ENCODE results near the gene TEX2.
"Not testable (repeated sequence)": the region's sequence is repeated elsewhere in the genome, so short reads cannot be mapped to it uniquely, and the experiment has no call there.

TEX2 gene

DNA sequence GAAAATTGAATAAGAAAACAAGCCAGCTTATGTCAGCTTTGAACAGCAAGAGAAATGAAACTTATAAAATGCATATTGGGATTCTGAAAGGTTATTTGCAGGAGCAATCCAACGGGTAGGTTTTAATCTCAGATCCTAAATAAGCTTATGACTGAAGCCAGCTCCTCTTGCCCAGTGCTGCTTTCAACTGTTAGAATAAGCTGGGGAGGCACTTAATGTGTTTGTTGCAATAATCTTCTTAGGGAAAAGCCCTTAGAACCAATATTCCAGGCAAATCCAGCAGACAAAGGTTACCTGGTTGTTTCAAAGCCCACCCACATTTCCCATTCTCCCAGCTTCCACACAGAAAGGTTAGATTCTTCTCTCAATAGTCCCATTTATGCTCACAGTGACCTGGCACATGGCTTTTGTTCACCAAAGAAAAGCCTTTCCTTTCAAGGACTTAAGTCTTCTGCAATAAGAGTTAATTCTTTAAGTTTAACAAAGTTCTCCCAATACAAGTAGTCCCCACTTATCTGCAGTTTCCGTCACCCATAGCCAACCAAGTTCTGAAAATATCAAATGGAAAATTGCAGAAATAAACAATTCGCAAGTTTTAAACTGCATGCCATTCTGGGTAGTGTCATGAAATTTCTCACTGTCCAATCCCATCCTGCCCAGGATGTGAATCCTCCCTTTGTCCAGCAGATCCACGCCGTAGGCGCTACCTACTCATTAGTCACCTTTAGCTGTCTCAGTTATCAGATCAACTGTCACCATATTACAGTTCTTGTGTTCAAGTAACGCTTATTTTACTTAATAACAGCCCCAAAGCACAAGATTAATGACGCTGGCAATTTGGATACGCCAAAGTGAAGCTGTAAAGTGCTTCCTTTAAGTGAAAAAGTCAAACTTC, 5.9 kb downstream of the TEX2 start:
- H3K4me3 Mint-ChIP-seq: no peak overlapping the region
- H3K27ac Mint-ChIP-seq: no peak overlapping the region
- H3K36me3 Mint-ChIP-seq (ENCODE audit: low read depth): no peaks in the 10 kb centered on the region
- H3K27me3 Mint-ChIP-seq (ENCODE audit: low read depth): no peaks in the 10 kb centered on the region
- H3K4me1 Mint-ChIP-seq (ENCODE audit: low read depth): peaks cover 16% of the 10 kb centered on the region
- H3K9me3 Mint-ChIP-seq: no peaks in the 10 kb centered on the region

DNA sequence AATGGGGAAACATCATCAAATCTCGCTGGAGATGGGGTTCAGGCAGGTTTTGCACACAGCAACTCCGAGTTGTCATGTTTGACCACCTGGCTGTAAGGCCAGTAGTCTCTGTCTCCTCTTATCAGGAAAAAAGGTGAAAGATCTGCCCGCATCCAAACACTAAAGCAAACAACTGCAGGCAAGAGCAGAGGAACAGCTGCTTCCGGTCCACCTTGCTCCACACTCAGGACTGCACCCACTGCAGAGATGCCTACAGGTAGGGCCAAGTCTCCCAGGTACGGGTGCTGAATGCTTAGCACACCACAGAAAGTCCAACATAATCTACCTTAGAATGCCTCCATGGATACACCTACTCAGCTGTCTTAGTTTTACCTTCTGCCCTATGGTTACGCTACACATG, 7.3 kb downstream of the TEX2 start:
- Mint-ChIP-seq H3K9me3 (no peaks in the 10 kb centered on the region), H3K27ac (no peak overlapping the region), H3K4me1 (ENCODE audit: low read depth) (peaks cover 6% of the 10 kb centered on the region), H3K4me3 (no peak overlapping the region), H3K27me3 (ENCODE audit: low read depth) (no peaks in the 10 kb centered on the region), H3K36me3 (ENCODE audit: low read depth) (no peaks in the 10 kb centered on the region)

DNA sequence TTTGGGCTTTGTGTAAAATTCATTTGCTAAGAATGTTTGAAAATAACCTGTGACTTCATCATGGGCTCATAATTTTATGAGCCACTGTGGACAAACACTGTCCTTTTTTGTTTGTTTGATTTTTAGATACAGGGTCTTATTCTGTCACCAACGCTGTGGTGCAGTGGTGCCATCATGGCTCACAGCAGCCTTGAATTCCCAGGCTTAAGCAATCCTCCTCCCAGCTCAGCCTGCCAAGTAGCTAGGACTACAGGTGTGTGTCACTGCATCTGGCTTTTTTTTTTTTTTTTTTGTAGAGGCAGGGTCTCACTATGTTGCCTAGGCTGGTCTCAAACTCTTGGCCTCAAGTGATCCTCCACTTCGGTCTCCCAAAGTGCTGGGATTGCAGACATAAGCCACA, 8.3 kb downstream of the TEX2 start:
- Mint-ChIP-seq H3K27me3 (ENCODE audit: low read depth) (no peaks in the 10 kb centered on the region), H3K4me1 (ENCODE audit: low read depth) (peaks cover 2% of the 10 kb centered on the region), H3K36me3 (ENCODE audit: low read depth) (no peaks in the 10 kb centered on the region), H3K27ac (no peak overlapping the region), H3K4me3 (no peak overlapping the region), H3K9me3 (no peaks in the 10 kb centered on the region)

DNA sequence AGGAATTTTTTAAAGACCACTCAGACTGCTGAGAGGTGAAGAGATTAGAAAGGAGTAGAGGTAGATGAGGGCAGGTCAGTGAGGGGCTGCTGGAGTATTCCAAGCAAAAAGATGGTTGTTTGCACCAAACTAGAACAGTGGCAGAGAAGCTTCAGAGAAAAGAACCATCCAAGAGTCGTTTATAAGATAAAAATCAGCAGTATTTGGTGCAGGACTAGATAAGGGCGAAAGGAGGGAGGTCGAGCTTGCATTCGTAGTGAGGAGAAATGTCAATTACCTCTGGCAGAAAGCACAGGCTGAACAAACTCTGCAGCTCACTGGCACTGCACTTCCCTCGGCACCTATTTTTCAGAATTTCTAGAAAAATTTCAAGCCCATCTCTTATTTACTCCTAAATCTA, 9.6 kb downstream of the TEX2 start:
- no peak overlapping the region for H3K4me3 Mint-ChIP-seq
- no peak overlapping the region for H3K27ac Mint-ChIP-seq
- H3K36me3 Mint-ChIP-seq (ENCODE audit: low read depth): no peaks in the 10 kb centered on the region
- H3K27me3 Mint-ChIP-seq (ENCODE audit: low read depth): no peaks in the 10 kb centered on the region
- H3K4me1 Mint-ChIP-seq (ENCODE audit: low read depth): peaks cover 2% of the 10 kb centered on the region
- H3K9me3 Mint-ChIP-seq: no peaks in the 10 kb centered on the region

DNA sequence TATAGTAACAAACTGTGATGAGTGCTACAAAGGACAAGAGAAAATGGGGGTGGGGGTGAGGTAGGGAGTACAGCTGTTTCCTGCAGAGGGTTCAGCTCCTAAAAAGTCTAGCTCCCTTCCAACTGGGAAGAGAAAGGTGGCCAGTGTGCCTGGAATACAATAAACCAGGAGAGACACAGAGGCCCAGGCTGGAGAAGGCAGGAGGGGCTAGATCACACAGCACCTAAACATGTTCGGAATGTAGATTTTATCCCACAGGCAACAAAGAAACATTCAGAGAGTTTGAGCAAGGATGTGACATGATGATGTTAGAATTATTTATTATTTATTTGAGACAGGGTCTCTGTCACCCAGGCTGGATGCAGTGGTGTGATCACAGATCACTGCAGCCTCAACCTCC, 10.2 kb downstream of the TEX2 start:
- H3K4me3 Mint-ChIP-seq: no peak overlapping the region
- H3K9me3 Mint-ChIP-seq: no peaks in the 10 kb centered on the region
- H3K36me3 Mint-ChIP-seq (ENCODE audit: low read depth): no peaks in the 10 kb centered on the region
- H3K4me1 Mint-ChIP-seq (ENCODE audit: low read depth): peaks cover 2% of the 10 kb centered on the region
- no peak overlapping the region for H3K27ac Mint-ChIP-seq
- H3K27me3 Mint-ChIP-seq (ENCODE audit: low read depth): no peaks in the 10 kb centered on the region

DNA sequence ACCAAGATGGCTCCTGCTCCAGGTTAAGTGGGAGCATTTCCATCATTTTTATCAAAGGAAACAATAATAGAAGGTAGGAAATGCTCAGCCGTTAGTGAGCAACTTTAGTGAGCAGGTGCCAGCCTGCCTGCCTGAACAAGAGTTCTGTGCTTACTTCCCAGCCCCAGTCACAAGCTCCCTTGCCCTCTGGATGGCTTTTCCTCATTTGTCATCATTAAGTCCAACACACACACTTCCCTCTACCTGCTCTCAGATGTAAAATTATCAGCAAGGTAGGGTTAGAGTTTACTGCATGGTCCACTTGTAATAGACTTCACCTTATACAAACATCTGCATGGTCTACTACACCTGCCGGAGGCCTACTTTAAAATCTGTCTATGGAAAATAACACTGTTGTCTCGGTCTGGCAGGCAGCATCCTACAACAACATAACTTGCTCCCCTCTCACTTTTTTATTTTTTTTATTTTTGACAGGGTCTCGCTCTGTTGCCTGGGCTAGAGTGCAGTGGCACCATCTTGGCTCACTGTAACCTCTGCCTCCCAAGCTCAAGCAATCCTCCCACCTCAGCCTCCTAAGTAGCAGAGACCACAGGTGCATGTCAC, 12.7 kb downstream of the TEX2 start:
- Mint-ChIP-seq H3K4me3 (no peak overlapping the region), H3K4me1 (ENCODE audit: low read depth) (no peaks in the 10 kb centered on the region), H3K36me3 (ENCODE audit: low read depth) (no peaks in the 10 kb centered on the region), H3K9me3 (no peaks in the 10 kb centered on the region), H3K27ac (no peak overlapping the region), H3K27me3 (ENCODE audit: low read depth) (no peaks in the 10 kb centered on the region)

DNA sequence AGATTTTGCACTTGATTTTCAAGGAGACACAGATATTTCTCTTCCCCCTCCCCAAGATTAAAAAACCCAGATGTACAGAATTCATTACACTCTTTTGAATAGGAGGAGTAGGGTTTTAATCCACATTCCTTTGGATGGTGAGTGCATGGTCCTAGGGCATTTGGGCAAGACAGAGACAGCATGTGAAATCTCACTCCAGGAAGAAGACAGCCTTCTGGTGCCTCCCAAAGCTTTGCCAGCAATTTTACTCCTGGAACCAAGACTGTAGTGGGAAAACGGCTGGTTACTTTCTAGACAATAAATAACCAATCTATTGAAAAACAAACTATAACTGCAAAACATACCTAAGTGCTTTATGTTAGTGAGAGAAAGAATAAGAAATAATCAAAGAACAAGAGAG, 15.2 kb downstream of the TEX2 start:
- Mint-ChIP-seq H3K9me3 (no peaks in the 10 kb centered on the region), H3K4me3 (no peak overlapping the region), H3K4me1 (ENCODE audit: low read depth) (no peaks in the 10 kb centered on the region), H3K27ac (no peak overlapping the region), H3K27me3 (ENCODE audit: low read depth) (no peaks in the 10 kb centered on the region), H3K36me3 (ENCODE audit: low read depth) (no peaks in the 10 kb centered on the region)

DNA sequence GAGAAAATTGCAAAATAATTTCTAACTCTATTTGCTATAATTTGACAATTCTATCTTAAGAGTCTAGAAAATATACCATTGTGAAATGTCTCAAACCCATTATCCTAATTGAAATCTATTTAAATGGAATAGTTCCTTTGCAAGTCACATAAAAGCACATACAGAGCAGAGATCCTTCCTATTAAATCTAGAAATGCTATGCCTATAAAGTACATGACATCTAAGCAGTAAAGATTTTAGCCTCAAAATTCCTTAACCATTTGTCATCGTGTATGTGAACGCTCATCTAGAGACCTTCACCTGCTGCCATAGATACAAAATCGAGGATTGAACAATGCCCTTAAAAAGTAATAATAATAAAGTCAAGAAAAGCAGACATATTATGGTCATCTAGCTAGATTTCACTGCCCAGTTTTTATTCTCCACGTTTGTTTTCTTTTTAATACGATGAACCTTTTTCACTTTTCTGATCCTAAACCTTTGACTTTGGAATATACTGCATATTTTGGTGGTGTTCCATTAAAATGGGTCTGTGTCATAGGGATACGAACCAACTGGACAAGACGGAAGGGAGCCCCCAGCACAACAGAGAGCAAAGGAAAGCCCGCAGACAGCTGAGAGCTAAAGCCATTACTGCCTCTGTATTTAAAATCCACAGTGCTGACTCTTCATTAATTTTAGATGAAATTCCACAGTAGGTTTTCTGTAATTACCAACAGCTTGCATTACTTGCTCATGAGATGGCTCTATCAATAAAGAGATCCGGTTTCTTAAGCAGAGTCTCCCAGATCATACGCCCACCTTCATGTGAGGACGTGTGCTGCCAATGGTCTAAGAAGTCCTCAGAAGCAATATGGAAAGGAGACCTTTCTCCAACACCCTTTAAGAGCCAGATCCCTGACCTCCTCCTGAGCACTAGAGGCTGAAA, 17.6 kb downstream of the TEX2 start:
- Mint-ChIP-seq H3K27ac (no peak overlapping the region), H3K4me1 (ENCODE audit: low read depth) (peaks cover 1% of the 10 kb centered on the region), H3K27me3 (ENCODE audit: low read depth) (no peaks in the 10 kb centered on the region), H3K36me3 (ENCODE audit: low read depth) (no peaks in the 10 kb centered on the region), H3K4me3 (no peak overlapping the region), H3K9me3 (no peaks in the 10 kb centered on the region)

DNA sequence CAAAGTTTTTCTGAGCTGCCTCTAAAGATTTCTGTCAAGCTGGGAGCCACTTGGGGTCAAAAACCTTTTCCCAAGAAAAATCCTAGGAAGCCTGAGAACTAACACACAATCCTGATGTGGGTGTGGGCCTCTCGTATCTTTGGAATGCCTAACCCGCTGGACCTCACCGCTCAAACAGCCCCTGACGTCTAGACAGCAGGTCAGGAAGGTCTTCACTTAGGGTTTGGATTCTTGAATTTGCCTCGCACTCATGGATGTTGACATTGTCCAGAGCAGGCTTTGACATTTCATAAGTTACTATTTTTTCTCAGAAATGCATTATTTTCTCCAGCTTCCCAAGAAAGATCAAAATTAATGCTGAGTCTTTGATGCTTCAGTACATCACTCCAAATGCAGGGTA, 18.9 kb downstream of the TEX2 start:
- no peak overlapping the region for H3K27ac Mint-ChIP-seq
- no peaks in the 10 kb centered on the region for H3K27me3 Mint-ChIP-seq (ENCODE audit: low read depth)
- H3K4me1 Mint-ChIP-seq (ENCODE audit: low read depth): peaks cover 1% of the 10 kb centered on the region
- H3K36me3 Mint-ChIP-seq (ENCODE audit: low read depth): no peaks in the 10 kb centered on the region
- H3K9me3 Mint-ChIP-seq: no peaks in the 10 kb centered on the region
- H3K4me3 Mint-ChIP-seq: no peak overlapping the region

DNA sequence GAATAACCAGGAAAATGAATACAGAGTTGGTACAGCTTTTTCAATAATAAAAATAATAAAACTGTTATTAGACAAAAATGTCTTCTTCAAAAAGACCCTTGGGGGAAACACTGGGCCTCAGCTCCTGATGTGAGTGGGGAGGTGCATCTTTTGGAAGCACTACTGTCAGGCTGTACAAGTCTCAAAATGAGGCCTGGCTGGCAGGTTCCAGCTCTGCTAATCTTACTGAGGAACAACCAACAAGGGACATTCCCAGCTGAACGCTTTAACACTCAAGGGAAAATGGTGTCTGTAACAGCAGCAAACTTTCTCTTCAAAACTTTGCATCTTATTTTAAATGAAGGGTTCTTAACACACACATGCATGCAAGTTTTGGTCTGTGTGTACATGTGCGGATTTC, 19.7 kb downstream of the TEX2 start:
- Mint-ChIP-seq H3K4me3 (no peak overlapping the region), H3K27ac (no peak overlapping the region), H3K36me3 (ENCODE audit: low read depth) (no peaks in the 10 kb centered on the region), H3K4me1 (ENCODE audit: low read depth) (peaks cover 4% of the 10 kb centered on the region), H3K27me3 (ENCODE audit: low read depth) (no peaks in the 10 kb centered on the region), H3K9me3 (no peaks in the 10 kb centered on the region)

DNA sequence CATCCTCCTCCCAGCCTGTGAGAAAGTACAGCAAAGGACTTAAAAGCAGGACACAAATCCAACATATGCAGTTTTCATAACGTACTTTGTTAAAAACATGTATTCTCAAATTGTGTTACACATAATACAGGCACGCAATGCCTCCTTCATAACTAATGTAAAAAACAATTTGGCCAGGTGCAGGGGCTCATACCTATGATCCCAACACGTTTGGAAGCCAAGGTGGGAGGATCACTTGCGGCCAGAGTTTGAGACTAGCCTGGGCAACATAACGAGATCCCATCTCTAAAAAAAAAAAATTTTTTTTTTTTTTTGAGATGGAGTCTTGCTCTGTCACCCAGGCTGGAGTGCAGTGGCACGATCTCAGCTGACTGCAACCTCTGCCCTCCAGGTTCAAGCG, 20.4 kb downstream of the TEX2 start:
- Mint-ChIP-seq H3K4me1 (ENCODE audit: low read depth) (peaks cover 5% of the 10 kb centered on the region), H3K4me3 (no peak overlapping the region), H3K9me3 (no peaks in the 10 kb centered on the region), H3K27me3 (ENCODE audit: low read depth) (no peaks in the 10 kb centered on the region), H3K36me3 (ENCODE audit: low read depth) (no peaks in the 10 kb centered on the region), H3K27ac (no peak overlapping the region)

DNA sequence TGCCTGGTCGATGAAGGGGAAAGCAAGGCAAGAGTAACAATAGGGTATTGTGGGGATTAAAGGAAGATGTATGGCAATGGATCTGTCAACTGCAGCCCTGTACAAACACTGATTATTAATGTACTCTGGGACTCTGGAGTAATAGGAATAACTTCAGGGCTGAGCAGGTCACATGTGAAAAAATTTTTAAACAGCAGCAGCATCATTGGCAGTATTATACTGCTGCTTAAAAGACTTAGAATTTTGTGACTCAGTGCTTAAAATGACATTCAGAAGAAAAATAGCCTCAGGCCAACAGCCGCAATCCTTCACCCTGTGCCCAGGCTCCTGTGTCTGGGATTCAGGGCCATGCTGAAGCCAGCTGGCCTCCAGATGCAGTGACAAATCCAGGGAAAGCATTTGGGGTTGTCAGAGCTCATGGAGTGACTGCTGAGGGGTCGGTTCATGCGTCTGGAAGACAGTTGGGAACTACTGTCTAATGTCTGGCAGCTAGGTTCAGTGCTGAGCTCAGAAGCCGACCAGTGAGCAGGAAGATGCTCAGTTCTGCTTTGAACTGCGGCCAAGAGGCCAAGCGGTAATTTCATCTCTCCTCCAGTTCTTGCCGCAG, 22.2 kb downstream of the TEX2 start:
- H3K4me3 Mint-ChIP-seq: no peak overlapping the region
- peaks cover 5% of the 10 kb centered on the region for H3K4me1 Mint-ChIP-seq (ENCODE audit: low read depth)
- no peak overlapping the region for H3K27ac Mint-ChIP-seq
- H3K36me3 Mint-ChIP-seq (ENCODE audit: low read depth): no peaks in the 10 kb centered on the region
- H3K27me3 Mint-ChIP-seq (ENCODE audit: low read depth): no peaks in the 10 kb centered on the region
- no peaks in the 10 kb centered on the region for H3K9me3 Mint-ChIP-seq

DNA sequence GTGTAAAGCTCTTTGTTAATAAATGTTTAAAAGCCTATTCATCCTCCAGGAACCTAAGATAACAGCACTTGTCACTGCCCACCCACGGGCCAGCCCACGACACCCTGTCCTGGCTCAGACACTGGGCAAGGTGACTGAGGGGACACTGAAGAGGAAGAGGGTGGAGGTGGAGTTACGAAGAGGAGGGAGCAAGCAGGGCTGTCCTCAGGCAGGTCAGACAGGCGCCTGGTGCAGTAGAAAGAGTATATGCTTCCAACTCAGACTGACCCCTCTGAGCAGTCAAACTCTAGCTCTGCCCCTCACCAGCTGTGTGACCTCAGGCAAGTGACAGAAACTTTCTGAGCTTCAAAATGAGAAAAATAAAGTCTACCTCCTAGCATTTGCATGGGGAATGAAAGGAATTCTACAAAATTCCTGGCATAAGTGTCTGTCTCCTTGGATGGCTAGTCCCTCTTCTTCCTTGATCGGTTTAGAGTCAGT, 22.8 kb downstream of the TEX2 start:
- peaks cover 5% of the 10 kb centered on the region for H3K4me1 Mint-ChIP-seq (ENCODE audit: low read depth)
- H3K27me3 Mint-ChIP-seq (ENCODE audit: low read depth): no peaks in the 10 kb centered on the region
- H3K4me3 Mint-ChIP-seq: no peak overlapping the region
- H3K9me3 Mint-ChIP-seq: no peaks in the 10 kb centered on the region
- H3K27ac Mint-ChIP-seq: no peak overlapping the region
- no peaks in the 10 kb centered on the region for H3K36me3 Mint-ChIP-seq (ENCODE audit: low read depth)

DNA sequence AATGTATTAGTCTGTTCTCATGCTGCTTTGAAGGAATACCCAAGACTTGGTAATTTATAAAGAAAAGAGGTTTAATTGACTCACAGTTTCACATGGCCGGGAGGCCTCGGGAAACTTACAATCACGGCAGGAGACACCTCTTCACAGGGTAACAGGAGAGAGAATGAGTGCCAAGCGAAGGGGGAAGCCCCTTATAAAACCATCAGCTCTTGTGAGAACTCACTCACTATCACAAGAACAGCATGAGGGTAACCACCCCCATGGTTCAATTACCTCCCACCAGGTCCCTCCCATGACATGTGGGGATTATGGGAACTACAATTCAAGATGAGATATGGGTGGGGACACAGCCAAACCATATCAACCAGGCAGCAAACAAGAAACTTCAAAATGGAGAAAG, 24.6 kb downstream of the TEX2 start:
- not testable (repeated sequence) for H3K36me3 Mint-ChIP-seq (ENCODE audit: low read depth); H3K27me3 Mint-ChIP-seq (ENCODE audit: low read depth); H3K9me3 Mint-ChIP-seq; H3K27ac Mint-ChIP-seq; H3K4me1 Mint-ChIP-seq (ENCODE audit: low read depth); H3K4me3 Mint-ChIP-seq

Data from T-helper 1 cell treated with Interleukin-12 subunit alpha and Interleukin-12 subunit beta and Interleukin-4 antibody, amounts not matched to agents 30 μg/mL and 1 μg/mL, for 36 hours (primary cell).